Activated T-helper 2 cell treated with anti-CD3 and anti-CD28 coated beads, Interferon-gamma antibody, Interleukin-2, Interleukin-4, amounts not matched to agents 10 μg/mL and 5 μg/mL and 100 μg/mL, durations not matched to agents 14 hours and 24 hours and 36 hours (primary cell): ENCODE data around the gene CEND1. TPM values are rescaled to one million over a fixed set of nuclear protein-coding genes. Genes with fewer than 3 reads are reported as not detected.
A peak's percentile ranks its signal among the peaks of the same experiment; 100 is the strongest.

Experiments used
- DNase-seq: peaks from one replicate; pipeline ENCODE4 v3.0.0; 2021; ENCODE audit warnings: low spot score
- H3K27ac Mint-ChIP-seq: one replicate; pipeline ENCODE4 v1.8.0; 2021; ENCODE audit warnings: mixed read lengths
- H3K27me3 Mint-ChIP-seq: one replicate; pipeline ENCODE4 v1.8.0; 2021; ENCODE audit warnings: low read depth, mixed read lengths
- H3K36me3 Mint-ChIP-seq: one replicate; pipeline ENCODE4 v1.8.0; 2021; ENCODE audit warnings: low read depth, mixed read lengths
- H3K4me1 Mint-ChIP-seq: one replicate; pipeline ENCODE4 v1.8.0; 2021; ENCODE audit warnings: low read depth, mixed read lengths
- H3K4me3 Mint-ChIP-seq: one replicate; pipeline ENCODE4 v1.8.0; 2021; ENCODE audit warnings: low read depth, mild to moderate bottlenecking, moderate library complexity, mixed read lengths
- H3K9me3 Mint-ChIP-seq: one replicate; pipeline ENCODE4 v1.8.0; 2021; ENCODE audit warnings: mixed read lengths
- intact Hi-C: fragments of 100-400 bp; cut with micrococcal nuclease; formaldehyde crosslinking; loops from one replicate; pipeline ENCODE4 v1.15.1; 2023
- total RNA-seq: library from RNA; stranded (reverse); gene quantifications from 2 replicates; pipeline ENCODE4 v1.2.3, GENCODE V29; 2022

Gene CEND1
- total RNA-seq, 1 donor from 2014 or later, result 2.2 TPM

DNA sequence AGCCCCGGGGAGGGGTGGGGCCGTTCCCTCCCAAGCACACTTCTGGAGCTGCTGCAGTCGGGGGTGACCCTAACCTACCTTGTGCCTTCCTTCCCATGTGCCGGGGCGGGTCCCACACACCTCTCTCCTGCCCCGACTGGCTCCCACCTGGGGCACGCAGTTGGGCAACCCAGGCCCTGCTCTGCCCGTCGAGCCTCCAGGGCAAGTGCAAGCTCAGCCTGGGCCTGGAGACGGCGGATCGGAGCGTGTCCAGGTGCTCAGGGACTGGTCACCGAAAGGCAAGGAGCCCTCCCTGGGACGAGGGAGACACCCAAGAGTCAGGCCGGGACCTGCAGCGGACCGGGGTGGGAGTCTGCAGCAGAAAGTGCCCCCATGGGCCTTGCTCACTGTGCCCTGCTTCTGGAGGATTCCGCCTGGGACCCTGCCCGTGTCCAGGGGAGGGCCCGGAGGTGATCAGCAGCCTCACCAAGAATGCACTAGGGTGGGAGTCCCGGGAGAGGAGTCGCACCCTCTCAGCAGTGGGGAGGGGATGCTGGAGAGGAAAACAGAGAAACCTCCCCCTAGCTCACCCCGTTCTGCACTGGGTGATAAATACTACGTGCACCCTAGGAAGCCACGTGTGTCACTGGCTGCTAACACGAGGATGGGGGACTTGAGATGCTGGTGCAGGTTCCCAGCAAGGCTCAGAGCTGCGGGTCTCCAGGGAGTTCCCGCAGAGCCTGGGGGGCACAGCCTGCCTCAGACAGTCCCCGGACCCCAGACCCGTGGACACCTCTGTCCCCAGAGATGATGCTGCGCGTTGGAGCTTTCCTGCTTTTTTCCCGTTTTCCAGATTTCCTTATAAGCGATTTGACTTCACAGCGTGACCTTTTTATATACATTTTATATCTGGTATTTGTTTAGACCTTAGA, 7.4 kb downstream of the CEND1 start:
- Mint-ChIP-seq H3K27ac (no peak overlapping the region), H3K36me3 (peaks cover 21% of the 10 kb centered on the region), H3K27me3 (no peaks in the 10 kb centered on the region), H3K4me1 (peaks cover 9% of the 10 kb centered on the region), H3K9me3 (no peaks in the 10 kb centered on the region), H3K4me3 (no peak overlapping the region)
- DNase-seq, result no peak
- intact Hi-C loops, result no loop called here

DNA sequence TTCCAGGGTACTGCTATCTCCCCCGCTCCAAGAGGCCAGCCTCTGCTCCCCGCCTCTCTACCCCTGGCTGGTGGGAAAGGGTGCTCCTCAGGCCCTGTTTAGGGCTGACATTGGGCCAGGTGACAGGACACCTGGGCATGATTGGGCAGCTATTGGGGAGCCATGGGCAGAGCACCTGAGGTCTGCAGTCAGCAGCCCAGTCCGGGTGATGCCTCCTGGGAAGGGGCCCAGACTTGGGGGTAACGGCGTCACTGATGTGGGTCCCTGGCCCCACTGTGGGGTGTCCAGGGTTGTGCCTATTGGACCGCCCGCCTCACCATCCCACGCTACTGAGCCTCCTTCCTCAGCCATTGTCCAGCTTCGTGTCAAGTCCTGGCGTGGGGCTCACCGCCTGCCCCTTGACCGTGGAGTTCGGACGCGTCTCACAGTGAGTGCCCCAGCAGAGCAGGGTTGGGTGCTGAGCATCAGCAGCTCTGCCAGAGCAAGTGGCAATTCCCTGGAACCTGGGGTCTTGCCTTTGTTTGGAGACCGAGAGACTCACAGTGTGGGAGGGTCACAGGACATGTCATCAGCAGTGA, 9.8 kb downstream of the CEND1 start:
- Mint-ChIP-seq H3K27me3 (no peaks in the 10 kb centered on the region), H3K27ac (no peak overlapping the region), H3K36me3 (peaks cover 29% of the 10 kb centered on the region), H3K4me3 (no peak overlapping the region), H3K9me3 (no peaks in the 10 kb centered on the region), H3K4me1 (peaks cover 19% of the 10 kb centered on the region)
- DNase-seq, result no peak
- intact Hi-C loops, result no loop called here

DNA sequence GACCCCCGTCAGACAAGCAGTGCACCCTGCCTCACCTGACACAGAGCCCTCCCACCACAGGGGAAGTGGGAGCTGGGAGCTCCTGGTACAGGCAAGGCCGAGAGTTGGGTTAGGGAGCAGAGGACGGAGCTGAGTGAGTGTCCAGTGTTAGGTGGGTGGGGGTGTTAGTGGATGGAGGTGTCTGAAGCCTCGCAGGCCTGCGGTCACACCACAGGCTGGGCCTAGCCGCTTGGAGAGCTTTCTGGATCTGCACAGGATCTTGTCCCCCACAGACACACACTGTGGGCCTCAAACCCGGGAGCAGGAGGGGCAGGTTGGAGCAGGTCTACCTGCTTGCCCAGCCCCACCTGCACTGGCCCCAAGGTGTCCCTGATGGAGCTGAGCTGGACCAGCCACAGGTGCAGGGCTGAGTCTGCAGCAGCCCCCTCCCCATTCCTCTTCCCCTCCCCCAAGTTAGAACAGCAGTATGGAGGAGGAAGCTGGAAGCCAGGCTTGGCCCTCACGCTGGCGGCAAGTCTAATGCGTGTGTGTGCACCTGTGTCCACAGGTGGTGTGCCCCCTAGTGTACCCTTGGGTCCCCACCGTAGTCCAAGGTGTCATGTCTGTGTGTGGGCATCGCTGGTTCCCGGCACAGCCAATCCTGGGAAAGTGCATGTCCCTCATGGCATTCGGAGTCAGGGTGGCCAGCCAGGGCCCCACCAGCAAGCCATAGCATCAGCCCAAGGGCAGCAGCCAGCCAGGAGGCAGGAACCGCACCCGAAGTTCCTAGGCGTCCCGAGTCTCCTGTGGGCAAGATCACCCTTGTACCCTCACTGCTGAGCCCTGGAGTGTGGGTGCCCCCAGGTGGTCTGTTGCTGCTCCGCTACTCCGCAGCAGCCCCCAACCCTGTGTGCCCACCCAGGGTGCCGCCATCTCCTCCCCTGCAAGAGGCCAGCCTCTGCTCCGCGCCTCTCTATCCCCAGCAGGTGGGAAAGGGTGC, 10.6 kb downstream of the CEND1 start:
- H3K36me3 Mint-ChIP-seq, result peaks cover 31% of the 10 kb centered on the region
- no peaks in the 10 kb centered on the region for H3K27me3 Mint-ChIP-seq
- H3K9me3 Mint-ChIP-seq, result no peaks in the 10 kb centered on the region
- H3K4me1 Mint-ChIP-seq, result peaks cover 19% of the 10 kb centered on the region
- intact Hi-C loops, result no loop called here
- H3K27ac Mint-ChIP-seq, result no peak overlapping the region
- no peak for DNase-seq
- peak overlapping the region; percentile 45 for H3K4me3 Mint-ChIP-seq

GRCh38 chr11:777288-778255, 12.3 kb downstream of the CEND1 start, which contains the start of gene GATD1:
GATD1 (minus strand) TSS chr11:777487; CDS start chr11:777462, 25 bp downstream.
- Mint-ChIP-seq H3K4me1 (peaks cover 19% of the 10 kb centered on the region), H3K9me3 (no peaks in the 10 kb centered on the region), H3K27ac (peak within 1 kb of the TSS; percentile 81), H3K27me3 (no peaks in the 10 kb centered on the region), H3K4me3 (peak within 1 kb of the TSS; percentile 88), H3K36me3 (peaks cover 27% of the 10 kb centered on the region)
- peak; percentile 93 for DNase-seq
- intact Hi-C loops, result loop anchor here (1.0 to 2.0 kb wide), 3 partner anchors 19 to 82 kb away; partner anchors contain the start of genes DEAF1, TALDO1 and TMEM80

GRCh38 chr11:776561-777287, 13.2 kb downstream of the CEND1 start:
- DNase-seq, result no peak
- H3K27me3 Mint-ChIP-seq, result no peaks in the 10 kb centered on the region
- peak overlapping the region; percentile 88 for H3K4me3 Mint-ChIP-seq
- H3K4me1 Mint-ChIP-seq, result peaks cover 19% of the 10 kb centered on the region
- intact Hi-C loops, result loop anchor here (1.0 to 2.0 kb wide), 3 partner anchors 20 to 81 kb away; partner anchors contain the start of genes DEAF1, TALDO1 and TMEM80
- peaks cover 27% of the 10 kb centered on the region for H3K36me3 Mint-ChIP-seq
- H3K9me3 Mint-ChIP-seq, result no peaks in the 10 kb centered on the region
- H3K27ac Mint-ChIP-seq, result peak overlapping the region; percentile 81

- H3K36me3 Mint-ChIP-seq, result peaks cover 27% of the 10 kb centered on the region
- peak overlapping the region; percentile 81 for H3K27ac Mint-ChIP-seq
- no peak for DNase-seq
- H3K27me3 Mint-ChIP-seq, result no peaks in the 10 kb centered on the region
- H3K4me1 Mint-ChIP-seq, result peaks cover 19% of the 10 kb centered on the region
- H3K4me3 Mint-ChIP-seq, result peak overlapping the region; percentile 88
- intact Hi-C loops, result loop anchor here (2.0 kb wide), 1 partner anchor 29 kb away; the partner anchor contains the start of gene TALDO1
- H3K9me3 Mint-ChIP-seq, result no peaks in the 10 kb centered on the region
Observed at GRCh38 chr11:776263-776560, 13.7 kb downstream of the CEND1 start.

GRCh38 chr11:774873-775592, 14.9 kb downstream of the CEND1 start:
- DNase-seq, result no peak
- peak overlapping the region; percentile 67 for H3K4me3 Mint-ChIP-seq
- intact Hi-C loops, result no loop called here
- H3K27ac Mint-ChIP-seq, result no peak overlapping the region
- no peaks in the 10 kb centered on the region for H3K9me3 Mint-ChIP-seq
- peaks cover 13% of the 10 kb centered on the region for H3K4me1 Mint-ChIP-seq
- H3K27me3 Mint-ChIP-seq, result no peaks in the 10 kb centered on the region
- peaks cover 28% of the 10 kb centered on the region for H3K36me3 Mint-ChIP-seq

DNA sequence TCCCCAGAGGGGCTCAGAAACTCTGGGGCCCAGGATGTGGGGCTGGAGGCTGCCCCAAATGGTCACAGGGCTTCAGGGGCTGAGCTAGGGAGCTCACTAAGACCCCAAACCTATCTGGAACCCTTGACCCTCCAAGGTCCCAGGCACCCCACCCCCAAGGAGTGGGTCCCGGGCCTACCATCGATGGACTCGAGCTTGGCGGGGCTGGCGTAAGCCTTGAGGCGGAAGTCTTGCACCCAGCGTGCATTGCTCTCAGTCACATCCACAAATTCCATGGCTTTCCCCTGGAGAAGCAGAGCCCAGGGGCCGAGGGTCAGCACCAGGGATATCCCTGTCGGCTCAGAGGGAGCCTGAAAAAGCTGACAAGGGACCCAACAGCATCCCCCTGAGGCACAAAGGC, 16.1 kb downstream of the CEND1 start:
- Mint-ChIP-seq H3K36me3 (peaks cover 27% of the 10 kb centered on the region), H3K27ac (no peak overlapping the region), H3K9me3 (no peaks in the 10 kb centered on the region), H3K4me1 (peaks cover 10% of the 10 kb centered on the region), H3K27me3 (no peaks in the 10 kb centered on the region), H3K4me3 (no peak overlapping the region)
- intact Hi-C loops, result no loop called here
- no peak for DNase-seq

- no peak for DNase-seq
- intact Hi-C loops, result no loop called here
- peaks cover 10% of the 10 kb centered on the region for H3K4me1 Mint-ChIP-seq
- H3K27ac Mint-ChIP-seq, result no peak overlapping the region
- no peaks in the 10 kb centered on the region for H3K27me3 Mint-ChIP-seq
- no peaks in the 10 kb centered on the region for H3K9me3 Mint-ChIP-seq
- peaks cover 26% of the 10 kb centered on the region for H3K36me3 Mint-ChIP-seq
- H3K4me3 Mint-ChIP-seq, result no peak overlapping the region
Observed at GRCh38 chr11:773425-773824, 16.5 kb downstream of the CEND1 start.

GRCh38 chr11:772429-773390, 17.2 kb downstream of the CEND1 start:
- intact Hi-C loops, result no loop called here
- H3K36me3 Mint-ChIP-seq, result peaks cover 26% of the 10 kb centered on the region
- DNase-seq, result no peak
- H3K27me3 Mint-ChIP-seq, result no peaks in the 10 kb centered on the region
- no peak overlapping the region for H3K27ac Mint-ChIP-seq
- H3K4me1 Mint-ChIP-seq, result peaks cover 10% of the 10 kb centered on the region
- no peaks in the 10 kb centered on the region for H3K9me3 Mint-ChIP-seq
- H3K4me3 Mint-ChIP-seq, result no peak overlapping the region
